ENCODE results near the gene MMP17. TPM values are rescaled to one million over a fixed set of nuclear protein-coding genes. Genes with fewer than 3 reads are reported as not detected.

The MMP17 gene
- total and polyA plus RNA-seq, 9 donors = 3.3 to 11.0 (median 5.7) TPM

DNA sequence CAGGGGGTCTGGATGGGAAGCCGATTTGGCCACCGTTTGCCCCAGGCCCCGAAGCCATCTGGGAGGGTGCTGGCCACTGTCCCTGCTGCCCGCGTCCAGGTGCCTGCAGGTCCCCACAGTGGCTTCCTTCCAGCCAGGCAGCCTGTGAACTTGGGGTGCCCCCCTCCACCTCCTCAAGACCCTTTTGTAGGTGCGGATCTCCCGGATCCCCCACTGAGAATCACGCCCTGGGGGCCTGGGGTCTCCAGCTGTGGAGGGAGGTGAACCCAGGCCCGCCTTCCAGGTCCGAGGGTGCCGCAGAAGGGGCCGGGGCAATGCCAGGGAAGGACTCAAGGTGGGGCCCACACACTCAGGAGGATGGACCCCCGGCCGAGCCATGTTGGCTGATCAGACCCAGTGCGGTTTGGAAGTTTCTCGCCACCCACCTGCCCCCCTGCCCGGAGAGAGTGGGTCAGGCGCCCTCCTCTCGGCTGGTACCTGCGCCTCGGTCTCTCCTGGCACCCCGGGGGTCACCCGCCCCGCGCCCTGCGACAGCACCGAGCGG lies 1.7 kb downstream of the MMP17 start:
- Histone ChIP-seq H3K4me3 (ENCODE audit: low read length) (peak overlapping the region; percentile 45), H3K36me3 (ENCODE audit: control insufficient read depth, insufficient read depth, low read length) (no peaks in the 10 kb centered on the region), H3K27me3 (ENCODE audit: control insufficient read depth, insufficient read depth, low read length) (peaks cover 76% of the 10 kb centered on the region), H3K27ac (ENCODE audit: low read length) (no peak overlapping the region), H3K4me1 (ENCODE audit: control insufficient read depth, insufficient read depth, low read length) (peaks cover 27% of the 10 kb centered on the region), H3K9me3 (replicated peaks; ENCODE audit: control insufficient read depth, low read depth, low read length) (no peaks in the 10 kb centered on the region)
- peak; percentile 20 for DNase-seq
- whole genome bisulfite sequencing (ENCODE audit: insufficient coverage) = 3% methylated on average over 21 of the region's 28 CpGs

DNA sequence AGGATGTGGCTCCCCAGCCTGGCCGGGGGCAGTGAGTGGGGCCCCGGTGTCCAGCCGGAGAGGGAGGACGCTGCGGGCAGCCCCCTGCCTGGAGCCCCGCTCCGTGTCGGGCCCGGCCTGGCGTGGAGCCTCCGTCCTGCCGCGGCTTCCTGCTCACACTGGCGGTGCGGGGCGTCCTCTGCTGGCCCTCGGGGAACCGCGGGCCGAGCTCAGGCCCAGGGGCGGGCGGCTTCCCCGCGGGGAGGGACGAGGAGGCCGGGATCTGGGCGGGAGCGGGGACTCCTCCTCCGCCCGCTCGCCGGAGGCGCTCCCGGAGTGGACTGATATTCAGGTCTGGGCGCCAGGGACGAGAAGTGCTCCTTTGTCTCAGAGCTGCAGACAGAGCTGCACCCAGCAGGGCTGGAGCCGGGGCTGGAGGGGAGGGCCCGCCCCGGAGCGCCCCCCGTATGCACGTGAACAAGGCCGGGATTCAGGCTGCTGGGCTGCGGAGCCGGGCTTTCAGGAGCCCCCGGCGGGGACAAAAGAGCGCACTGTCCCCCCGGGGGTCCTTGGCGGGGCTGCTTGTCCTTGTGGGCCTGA lies 2.2 kb downstream of the MMP17 start:
- peak overlapping the region; percentile 0 for H3K27ac ChIP-seq (ENCODE audit: low read length)
- DNase-seq = peak; percentile 90
- H3K9me3 ChIP-seq (replicated peaks; ENCODE audit: control insufficient read depth, low read depth, low read length) = no peaks in the 10 kb centered on the region
- H3K36me3 ChIP-seq (ENCODE audit: control insufficient read depth, insufficient read depth, low read length) = no peaks in the 10 kb centered on the region
- peak overlapping the region; percentile 45 for H3K4me3 ChIP-seq (ENCODE audit: low read length)
- WGBS (ENCODE audit: insufficient coverage) = under 1% methylated on average over 50 of the region's 50 CpGs
- peaks cover 27% of the 10 kb centered on the region for H3K4me1 ChIP-seq (ENCODE audit: control insufficient read depth, insufficient read depth, low read length)
- peaks cover 71% of the 10 kb centered on the region for H3K27me3 ChIP-seq (ENCODE audit: control insufficient read depth, insufficient read depth, low read length)

DNA sequence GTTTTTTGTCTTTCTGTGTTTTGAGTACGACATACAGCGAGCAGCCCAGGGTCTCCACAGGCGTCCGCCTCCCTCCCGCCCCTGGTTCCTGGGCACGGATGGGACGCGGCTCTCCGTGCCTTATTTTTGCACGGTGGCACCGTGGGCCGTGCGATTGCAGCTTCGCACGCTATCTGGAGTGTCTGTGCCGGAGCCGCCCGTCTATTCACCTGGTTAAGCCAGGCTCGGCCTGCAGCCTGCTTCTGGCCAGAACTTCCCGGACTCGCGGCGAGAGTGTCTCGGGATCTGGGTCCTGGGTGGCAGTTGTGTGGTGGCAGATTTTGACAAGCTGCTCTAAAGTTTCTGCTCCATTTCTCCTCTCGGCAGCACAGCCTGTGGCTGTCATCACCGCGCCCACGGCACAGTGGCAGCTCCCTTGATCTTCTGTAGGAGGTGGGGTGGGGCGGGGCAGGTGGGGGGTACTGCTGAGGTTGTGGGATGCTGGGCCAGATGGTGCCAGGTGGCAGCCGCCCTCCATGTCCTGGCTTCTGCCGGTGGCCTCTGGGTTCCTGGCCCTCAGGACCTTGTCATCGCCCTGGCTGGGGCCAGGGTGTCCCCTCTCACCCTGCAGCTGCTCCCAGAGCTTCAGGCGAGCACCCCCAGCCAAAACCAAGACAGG lies 2.9 kb downstream of the MMP17 start:
- WGBS (ENCODE audit: insufficient coverage) = 3% methylated on average over 29 of the region's 33 CpGs
- peak overlapping the region; percentile 45 for H3K4me3 ChIP-seq (ENCODE audit: low read length)
- H3K36me3 ChIP-seq (ENCODE audit: control insufficient read depth, insufficient read depth, low read length) = no peaks in the 10 kb centered on the region
- H3K4me1 ChIP-seq (ENCODE audit: control insufficient read depth, insufficient read depth, low read length) = peaks cover 29% of the 10 kb centered on the region
- H3K27me3 ChIP-seq (ENCODE audit: control insufficient read depth, insufficient read depth, low read length) = peaks cover 67% of the 10 kb centered on the region
- no peaks in the 10 kb centered on the region for H3K9me3 ChIP-seq (replicated peaks; ENCODE audit: control insufficient read depth, low read depth, low read length)
- H3K27ac ChIP-seq (ENCODE audit: low read length) = no peak overlapping the region
- peak; percentile 33 for DNase-seq

DNA sequence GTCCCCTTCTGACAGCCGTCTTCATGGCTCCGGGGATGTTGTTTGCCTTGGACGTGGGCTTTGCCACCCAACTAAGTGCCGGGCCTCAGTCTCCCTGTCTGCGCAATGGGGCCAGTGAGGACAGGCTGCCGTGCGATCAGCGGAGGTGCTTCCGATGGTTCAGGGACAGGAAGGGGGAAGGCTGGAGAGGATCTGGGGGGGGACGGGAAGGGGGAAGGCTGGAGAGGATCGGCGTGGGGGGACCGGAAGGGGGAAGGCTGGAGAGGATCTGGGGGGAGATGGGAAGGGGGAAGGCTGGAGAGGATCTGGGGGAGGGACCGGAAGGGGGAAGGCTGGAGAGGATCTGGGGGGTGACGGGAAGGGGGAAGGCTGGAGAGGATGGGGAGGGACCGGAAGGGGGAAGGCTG lies 3.4 kb downstream of the MMP17 start:
- peaks cover 61% of the 10 kb centered on the region for H3K27me3 ChIP-seq (ENCODE audit: control insufficient read depth, insufficient read depth, low read length)
- peak overlapping the region; percentile 45 for H3K4me3 ChIP-seq (ENCODE audit: low read length)
- no peaks in the 10 kb centered on the region for H3K36me3 ChIP-seq (ENCODE audit: control insufficient read depth, insufficient read depth, low read length)
- WGBS (ENCODE audit: insufficient coverage) = 19% methylated on average over 3 of the region's 16 CpGs
- no peak overlapping the region for H3K27ac ChIP-seq (ENCODE audit: low read length)
- H3K4me1 ChIP-seq (ENCODE audit: control insufficient read depth, insufficient read depth, low read length) = peaks cover 29% of the 10 kb centered on the region
- no peaks in the 10 kb centered on the region for H3K9me3 ChIP-seq (replicated peaks; ENCODE audit: control insufficient read depth, low read depth, low read length)
- peak; percentile 96 for DNase-seq

DNA sequence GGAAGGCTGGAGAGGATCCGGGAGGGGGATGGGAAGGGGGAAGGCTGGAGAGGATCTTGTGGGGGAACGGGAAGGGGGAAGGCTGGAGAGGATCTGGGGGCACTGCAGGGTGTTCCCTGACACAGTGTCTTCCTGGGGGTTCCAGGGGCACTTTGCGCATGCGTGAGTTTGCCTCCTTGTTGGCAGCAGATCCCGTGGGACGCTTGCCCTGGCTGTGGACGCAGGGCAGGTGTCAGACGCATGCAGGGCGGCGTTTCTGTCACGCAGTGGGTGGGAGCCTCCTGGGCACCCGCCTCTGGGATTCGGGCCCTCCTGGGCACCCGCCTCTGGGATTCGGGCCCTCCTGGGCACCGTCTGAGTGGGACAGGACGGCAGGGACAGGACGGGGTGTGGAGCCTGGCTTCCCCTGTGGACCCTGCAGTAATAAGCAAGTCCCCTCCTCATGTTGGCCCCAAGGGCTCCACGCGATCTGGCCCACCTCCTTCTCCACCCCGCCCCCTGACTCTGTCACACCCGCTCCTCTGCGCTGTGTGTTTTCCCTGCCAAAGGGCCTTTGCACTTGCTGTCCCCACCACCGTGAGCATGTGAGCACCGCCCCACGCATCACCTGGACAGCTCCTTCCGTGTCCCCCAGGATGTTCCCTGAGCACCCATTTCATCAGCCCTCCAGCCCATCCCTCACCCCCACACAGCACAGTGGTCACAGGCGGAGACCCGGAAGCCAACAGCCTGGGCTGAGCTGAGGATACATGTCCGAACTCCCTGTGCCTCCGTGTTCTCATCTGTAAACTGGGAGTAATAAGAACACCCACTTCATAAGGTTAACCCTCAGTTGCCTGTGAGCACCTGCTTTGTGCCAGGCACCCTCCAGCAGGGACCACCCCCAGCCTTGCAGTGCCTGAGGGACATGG lies 4.4 kb downstream of the MMP17 start:
- DNase-seq = peak; percentile 63
- WGBS (ENCODE audit: insufficient coverage) = 37% methylated on average over 27 of the region's 31 CpGs
- H3K27ac ChIP-seq (ENCODE audit: low read length) = no peak overlapping the region

DNA sequence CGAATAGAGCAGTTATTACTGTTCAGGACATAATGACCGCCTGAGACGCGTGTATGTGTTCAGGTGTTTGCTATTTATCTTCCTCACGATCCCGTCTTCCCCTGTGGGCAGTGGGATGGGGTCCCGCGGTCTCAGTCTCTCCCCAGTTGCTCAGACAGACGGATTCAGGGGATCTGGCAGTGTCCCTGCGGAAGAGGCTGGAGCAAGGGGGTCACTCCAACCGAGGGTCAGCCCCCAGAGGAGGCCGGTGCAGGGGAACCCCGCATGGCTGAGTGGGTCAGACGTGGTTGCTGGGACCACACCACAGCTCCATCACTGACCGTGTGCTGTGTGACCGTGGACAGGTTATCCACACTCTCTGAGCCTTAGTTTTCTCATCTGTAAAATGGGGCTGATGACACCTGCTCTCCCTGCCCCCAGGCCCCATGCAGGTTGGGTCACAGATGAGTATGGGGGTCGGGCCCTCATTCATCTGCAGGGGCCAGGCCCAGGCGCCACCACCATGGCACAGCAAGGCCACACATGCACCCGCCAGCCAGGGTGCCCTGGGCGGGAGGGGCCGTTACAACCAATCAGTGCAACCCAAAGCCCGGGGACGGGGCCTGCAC lies 5.2 kb downstream of the MMP17 start:
- H3K4me1 ChIP-seq (ENCODE audit: control insufficient read depth, insufficient read depth, low read length) = peaks cover 29% of the 10 kb centered on the region
- no peak for DNase-seq
- no peaks in the 10 kb centered on the region for H3K36me3 ChIP-seq (ENCODE audit: control insufficient read depth, insufficient read depth, low read length)
- peaks cover 51% of the 10 kb centered on the region for H3K27me3 ChIP-seq (ENCODE audit: control insufficient read depth, insufficient read depth, low read length)
- H3K9me3 ChIP-seq (replicated peaks; ENCODE audit: control insufficient read depth, low read depth, low read length) = no peaks in the 10 kb centered on the region
- no peak overlapping the region for H3K27ac ChIP-seq (ENCODE audit: low read length)
- H3K4me3 ChIP-seq (ENCODE audit: low read length) = no peak overlapping the region
- WGBS (ENCODE audit: insufficient coverage) = 79% methylated on average over 20 of the region's 23 CpGs

More for the DNA sequence above, 4.4 kb downstream of the MMP17 start:
- peaks cover 53% of the 10 kb centered on the region for H3K27me3 ChIP-seq (ENCODE audit: control insufficient read depth, insufficient read depth, low read length)
- H3K9me3 ChIP-seq (replicated peaks; ENCODE audit: control insufficient read depth, low read depth, low read length) = no peaks in the 10 kb centered on the region
- no peaks in the 10 kb centered on the region for H3K36me3 ChIP-seq (ENCODE audit: control insufficient read depth, insufficient read depth, low read length)
- no peak overlapping the region for H3K4me3 ChIP-seq (ENCODE audit: low read length)
- peaks cover 29% of the 10 kb centered on the region for H3K4me1 ChIP-seq (ENCODE audit: control insufficient read depth, insufficient read depth, low read length)

DNA sequence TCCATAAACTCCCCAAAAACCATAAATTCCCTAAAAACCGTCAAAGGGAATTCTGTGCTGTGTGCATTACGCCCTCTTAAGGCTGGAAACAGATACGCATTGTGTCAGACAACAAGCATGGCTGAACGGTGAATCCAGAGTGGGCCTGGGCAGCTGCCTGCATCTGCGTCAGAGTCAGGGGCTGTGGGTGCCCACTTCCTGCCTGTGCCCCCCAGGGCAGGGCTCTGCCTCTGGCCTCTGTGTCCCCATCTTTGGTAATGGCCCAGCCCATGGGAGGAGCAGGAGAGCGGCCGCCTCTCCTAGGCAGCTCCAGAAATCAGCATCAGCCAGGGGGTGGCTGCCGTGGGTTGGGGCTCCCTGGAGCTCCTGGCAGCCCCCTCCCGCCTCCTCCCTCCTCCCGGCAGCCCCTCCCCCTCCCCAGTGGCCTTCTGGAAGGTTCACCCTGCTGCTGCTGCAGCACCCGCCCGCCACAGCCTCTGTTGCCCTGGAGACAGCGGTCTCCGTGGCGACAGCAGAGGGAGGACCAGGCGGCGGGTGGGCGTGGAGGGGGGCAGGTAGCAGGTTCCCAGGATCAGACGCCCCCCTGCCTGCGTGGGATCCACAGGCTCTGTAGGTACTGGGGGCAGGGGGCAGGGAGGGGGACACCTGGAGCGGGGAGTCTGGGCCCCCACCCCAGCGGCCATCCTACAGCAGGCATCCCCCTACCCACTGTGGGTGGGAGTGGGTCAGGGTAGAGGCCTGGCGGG lies 5.9 kb downstream of the MMP17 start:
- H3K9me3 ChIP-seq (replicated peaks; ENCODE audit: control insufficient read depth, low read depth, low read length) = no peaks in the 10 kb centered on the region
- H3K27me3 ChIP-seq (ENCODE audit: control insufficient read depth, insufficient read depth, low read length) = peaks cover 48% of the 10 kb centered on the region
- peaks cover 27% of the 10 kb centered on the region for H3K4me1 ChIP-seq (ENCODE audit: control insufficient read depth, insufficient read depth, low read length)
- WGBS (ENCODE audit: insufficient coverage) = 40% methylated on average over 11 of the region's 23 CpGs
- no peaks in the 10 kb centered on the region for H3K36me3 ChIP-seq (ENCODE audit: control insufficient read depth, insufficient read depth, low read length)
- H3K4me3 ChIP-seq (ENCODE audit: low read length) = no peak overlapping the region
- no peak overlapping the region for H3K27ac ChIP-seq (ENCODE audit: low read length)
- peak; percentile 32 for DNase-seq

DNA sequence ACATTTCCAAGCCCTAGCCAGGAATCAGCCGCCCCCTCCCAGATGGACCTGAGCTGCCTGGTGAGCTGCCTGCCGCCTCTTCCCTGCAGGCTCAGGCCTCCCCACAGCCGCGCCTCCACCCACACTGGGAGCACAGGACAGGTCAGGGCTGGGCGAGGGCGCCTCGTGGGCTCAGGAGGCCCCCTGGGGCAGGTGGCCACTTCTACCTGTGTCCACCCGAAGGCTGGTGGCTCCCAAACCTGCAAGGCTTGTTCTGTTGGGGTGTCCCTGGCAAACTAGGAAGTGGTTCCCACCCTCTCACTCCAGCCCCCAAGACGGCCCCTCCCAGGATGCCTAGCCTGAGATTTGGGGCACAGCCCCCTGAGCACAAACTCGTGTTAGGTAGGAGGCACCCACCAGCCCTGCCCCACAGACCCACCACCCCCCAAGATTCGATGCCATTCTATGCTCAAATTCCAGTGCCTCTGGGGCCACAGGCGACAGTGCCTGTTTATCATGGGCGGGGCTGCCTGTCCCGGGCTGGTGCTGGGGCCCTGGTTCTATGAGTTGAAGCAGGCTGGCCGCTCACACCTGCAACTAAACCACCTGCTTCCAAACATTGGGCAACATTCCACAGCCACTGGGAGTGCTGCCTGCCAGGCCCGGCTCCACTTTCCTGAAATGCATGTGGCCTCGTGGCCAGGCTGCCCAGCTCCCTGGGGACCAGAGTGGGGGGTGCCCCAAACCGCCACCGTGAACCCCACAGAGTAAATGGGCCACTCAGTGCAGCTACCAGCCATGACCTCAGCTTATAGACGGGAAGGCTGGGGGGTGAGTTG lies 6.8 kb downstream of the MMP17 start:
- WGBS (ENCODE audit: insufficient coverage) = 65% methylated on average over 19 of the region's 20 CpGs
- DNase-seq = no peak
- Histone ChIP-seq H3K27ac (ENCODE audit: low read length) (no peak overlapping the region), H3K27me3 (ENCODE audit: control insufficient read depth, insufficient read depth, low read length) (peaks cover 39% of the 10 kb centered on the region), H3K36me3 (ENCODE audit: control insufficient read depth, insufficient read depth, low read length) (no peaks in the 10 kb centered on the region), H3K4me1 (ENCODE audit: control insufficient read depth, insufficient read depth, low read length) (peaks cover 18% of the 10 kb centered on the region), H3K9me3 (replicated peaks; ENCODE audit: control insufficient read depth, low read depth, low read length) (no peaks in the 10 kb centered on the region), H3K4me3 (ENCODE audit: low read length) (no peak overlapping the region)

Data from muscle of leg (tissue), 11 donors.